ACC112 (cell line): ENCODE data around the gene TMEM200B.
"Not testable (repeated sequence)": the region's sequence is repeated elsewhere in the genome, so short reads cannot be mapped to it uniquely, and the experiment has no call there.

Experiments used
- H2AFZ ChIP-seq: fragments of 200-600 bp; sonication (generic); one replicate; pipeline ENCODE4 v1.6.0; 2017; ENCODE audit warnings: antibody characterized with exemption, low read length; ENCODE audit not compliant: unreplicated experiment
- H3K27ac ChIP-seq: fragments of 200-600 bp; sonication (generic); 2 replicates; pipeline ENCODE4 v1.5.1; 2014; ENCODE audit warnings: low read depth, mild to moderate bottlenecking, antibody characterized with exemption, low read length, moderate library complexity
- H3K27me3 ChIP-seq: fragments of 200-600 bp; sonication (generic); 2 replicates; pipeline ENCODE4 v1.6.1; 2014; ENCODE audit warnings: mild to moderate bottlenecking, antibody characterized with exemption, low read length, moderate library complexity, mixed read lengths; ENCODE audit not compliant: insufficient read depth
- H3K36me3 ChIP-seq: fragments of 200-600 bp; sonication (generic); 2 replicates; pipeline ENCODE4 v1.6.1; 2016; ENCODE audit warnings: mild to moderate bottlenecking, antibody characterized with exemption, low read length, moderate library complexity, mixed read lengths; ENCODE audit not compliant: insufficient read depth
- H3K4me1 ChIP-seq: fragments of 200-600 bp; sonication (generic); one replicate; pipeline ENCODE4 v1.6.1; 2016; ENCODE audit warnings: low read length, mixed read lengths; ENCODE audit not compliant: insufficient read depth, unreplicated experiment, control insufficient read depth
- H3K4me3 ChIP-seq: fragments of 200-600 bp; sonication (generic); 2 replicates; pipeline ENCODE4 v1.5.1; 2014; ENCODE audit warnings: mild to moderate bottlenecking, low read depth, low read length
- H3K79me2 ChIP-seq: fragments of 200-600 bp; sonication (generic); one replicate; pipeline ENCODE4 v1.6.0; 2016; ENCODE audit warnings: low read length; ENCODE audit not compliant: control insufficient read depth, unreplicated experiment, insufficient read depth

The TMEM200B gene

GRCh38 chr1:29081201-29081600, 42.5 kb downstream of the TMEM200B start:
- H3K4me1 ChIP-seq: no peaks in the 10 kb centered on the region
- no peaks in the 10 kb centered on the region for H3K79me2 ChIP-seq
- H2AFZ ChIP-seq: no peak overlapping the region
- H3K27ac ChIP-seq: no peak overlapping the region
- no peak overlapping the region for H3K4me3 ChIP-seq
- no peaks in the 10 kb centered on the region for H3K36me3 ChIP-seq
- H3K27me3 ChIP-seq: no peaks in the 10 kb centered on the region

GRCh38 chr1:29079916-29080629, 43.6 kb downstream of the TMEM200B start:
- not testable (repeated sequence) for H3K4me1 ChIP-seq, H3K4me3 ChIP-seq, H2AFZ ChIP-seq, H3K27me3 ChIP-seq, H3K36me3 ChIP-seq, H3K79me2 ChIP-seq, H3K27ac ChIP-seq

GRCh38 chr1:29077155-29077554, 46.5 kb downstream of the TMEM200B start:
- H3K36me3 ChIP-seq: no peaks in the 10 kb centered on the region
- H3K79me2 ChIP-seq: no peaks in the 10 kb centered on the region
- H3K4me3 ChIP-seq: no peak overlapping the region
- H2AFZ ChIP-seq: no peak overlapping the region
- H3K27ac ChIP-seq: no peak overlapping the region
- no peaks in the 10 kb centered on the region for H3K27me3 ChIP-seq
- no peaks in the 10 kb centered on the region for H3K4me1 ChIP-seq
